AG20443 (cell line): ENCODE results near the gene CCNG1.

ENCODE experiments used
- DNase-seq: peaks from one replicate; pipeline ENCODE4 v3.0.0; 2012; ENCODE audit warnings: low spot score, mixed read lengths

Gene CCNG1

GRCh38 chr5:163489745-163490075 is 52.3 kb downstream of the CCNG1 start:
- no peak for DNase-seq
